Caco-2 (cell line): Measurements from ENCODE around the gene SMG1. TPM values are rescaled to one million over a fixed set of nuclear protein-coding genes. Genes with fewer than 3 reads are reported as not detected.

Source experiments
- BruUV-seq: library from RNA; stranded (reverse); fragments of 400-500 nt; replicated peaks from 2 replicates; lab custom pipeline; 2021; lab: Mats Ljungman, UMichigan
- CTCF ChIA-PET: fragments of 300-600 bp; sonication (Branson Sonifier 250); formaldehyde crosslinking; loops from one replicate; lab custom pipeline; 2022; ENCODE audit warnings: antibody characterized with exemption; lab: Charles Lee
- POLR2A ChIA-PET: fragments of 300-600 bp; sonication (Branson Sonifier 250); formaldehyde crosslinking; loops from one replicate; lab custom pipeline; 2022; ENCODE audit warnings: antibody characterized with exemption; lab: Charles Lee
- DNase-seq, 2 experiments: peaks; one replicate each; pipeline versions ENCODE4 v3.0.0 to v3.0.0-alpha.2; 2020 to 2022
- H3K27me3 ChIP-seq: replicated peaks from 2 replicates; pipeline ENCODE4 v1.6.0; 2011; ENCODE audit warnings: low read length; ENCODE audit not compliant: control insufficient read depth, insufficient read depth
- H3K36me3 ChIP-seq: 2 replicates; pipeline ENCODE4 v1.5.1; 2011; ENCODE audit warnings: low read length; ENCODE audit not compliant: control insufficient read depth, insufficient read depth
- H3K4me1 ChIP-seq: fragments of 250-450 bp; sonication (Bioruptor Pico); 2 replicates; pipeline ENCODE4 v1.5.1; 2020; ENCODE audit warnings: mild to moderate bottlenecking
- H3K4me3 ChIP-seq: 2 replicates; pipeline ENCODE4 v1.5.1; 2011; ENCODE audit warnings: low read depth, mild to moderate bottlenecking, control low read depth, low read length
- H3K9me3 ChIP-seq: fragments of 250-450 bp; sonication (Bioruptor Pico); 2 replicates; pipeline ENCODE4 v1.5.1; 2020; ENCODE audit warnings: mild to moderate bottlenecking, moderate library complexity
- H3K27ac Mint-ChIP-seq: one replicate; pipeline ENCODE4 v1.8.0; 2022; ENCODE audit warnings: mixed read lengths; ENCODE audit not compliant: unreplicated experiment
- H3K27me3 Mint-ChIP-seq: one replicate; pipeline ENCODE4 v1.8.0; 2022; ENCODE audit warnings: mixed read lengths; ENCODE audit not compliant: insufficient read depth, unreplicated experiment
- H3K36me3 Mint-ChIP-seq: one replicate; pipeline ENCODE4 v1.8.0; 2022; ENCODE audit warnings: mild to moderate bottlenecking, mixed read lengths; ENCODE audit not compliant: insufficient read depth, unreplicated experiment
- H3K4me1 Mint-ChIP-seq: one replicate; pipeline ENCODE4 v1.8.0; 2022; ENCODE audit warnings: low read depth, mixed read lengths; ENCODE audit not compliant: unreplicated experiment
- H3K4me3 Mint-ChIP-seq: one replicate; pipeline ENCODE4 v1.8.0; 2022; ENCODE audit warnings: mild to moderate bottlenecking, moderate library complexity, mixed read lengths; ENCODE audit not compliant: unreplicated experiment
- H3K9me3 Mint-ChIP-seq: one replicate; pipeline ENCODE4 v1.8.0; 2022; ENCODE audit warnings: mixed read lengths; ENCODE audit not compliant: unreplicated experiment
- CTCF ChIP-seq, 2 experiments: fragments of 200-600 bp in 1 of 2; IDR thresholded peaks; 1 replicate in 1 of 2; 2 replicates in 1 of 2; pipeline versions ENCODE4 v1.5.1 to v1.8.0; 2011 to 2022; ENCODE audit warnings: antibody characterized with exemption in 1 of 2, control low read depth in 1 of 2, inconsistent platforms in 1 of 2, low read depth in 1 of 2, low read length in 1 of 2, mild to moderate bottlenecking in 1 of 2, moderate library complexity in 1 of 2; ENCODE audit not compliant: insufficient read depth in 1 of 2, severe bottlenecking in 1 of 2, unreplicated experiment in 1 of 2
- intact Hi-C: fragments of 100-400 bp; cut with micrococcal nuclease; formaldehyde crosslinking; loops from one replicate; pipeline ENCODE4 v1.10.0; 2022; ENCODE audit not compliant: unreplicated experiment
- total RNA-seq: library from RNA; stranded (reverse); gene quantifications from 2 replicates; pipeline ENCODE4 v1.2.3, GENCODE V29; 2022

The SMG1 gene
- total RNA-seq, 1 experiment from 2014 or later = 79.1 TPM

DNA sequence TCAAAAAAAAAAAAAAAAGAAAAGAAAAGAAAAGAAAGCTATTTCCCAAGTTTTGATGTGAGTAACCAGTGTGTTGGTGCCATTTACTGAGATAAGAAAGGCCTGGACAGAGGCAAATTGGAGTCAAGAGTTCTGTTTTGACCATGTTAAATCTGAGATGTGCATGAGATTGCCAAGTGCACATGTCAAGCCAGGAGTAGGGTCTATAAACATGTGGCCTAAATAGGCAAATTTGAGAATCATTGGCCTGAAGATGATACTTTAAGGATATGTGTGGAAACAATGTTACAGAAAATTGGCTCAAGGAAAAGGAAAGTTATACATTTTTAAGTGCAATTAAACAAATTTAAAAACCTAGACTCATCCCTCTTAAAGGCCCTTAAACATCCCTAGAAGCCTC, 15.3 kb upstream of the SMG1 start:
- CTCF ChIA-PET = no interaction called here
- TF ChIP-seq CTCF (IDR thresholded peaks at IDR 0.05; ENCODE audit: insufficient read depth in 1 of 2, low read depth in 1 of 2, low read length in 1 of 2, severe bottlenecking in 1 of 2, unreplicated experiment in 1 of 2) = no peak
- H3K9me3 Mint-ChIP-seq = no peaks in the 10 kb centered on the region
- H3K4me1 Mint-ChIP-seq = peaks cover 10% of the 10 kb centered on the region
- no peaks in the 10 kb centered on the region for H3K27me3 Mint-ChIP-seq
- Histone ChIP-seq H3K9me3 (no peaks in the 10 kb centered on the region), H3K36me3 (no peaks in the 10 kb centered on the region), H3K4me1 (peaks cover 21% of the 10 kb centered on the region), H3K4me3 (no peak overlapping the region), H3K27me3 (no peaks in the 10 kb centered on the region)
- no peaks in the 10 kb centered on the region for H3K36me3 Mint-ChIP-seq
- intact Hi-C loops = no loop called here
- no TSS peak for BruUV-seq
- no peak overlapping the region for H3K4me3 Mint-ChIP-seq
- DNase-seq = no peak
- POLR2A ChIA-PET = no interaction called here
- no peak overlapping the region for H3K27ac Mint-ChIP-seq

DNA sequence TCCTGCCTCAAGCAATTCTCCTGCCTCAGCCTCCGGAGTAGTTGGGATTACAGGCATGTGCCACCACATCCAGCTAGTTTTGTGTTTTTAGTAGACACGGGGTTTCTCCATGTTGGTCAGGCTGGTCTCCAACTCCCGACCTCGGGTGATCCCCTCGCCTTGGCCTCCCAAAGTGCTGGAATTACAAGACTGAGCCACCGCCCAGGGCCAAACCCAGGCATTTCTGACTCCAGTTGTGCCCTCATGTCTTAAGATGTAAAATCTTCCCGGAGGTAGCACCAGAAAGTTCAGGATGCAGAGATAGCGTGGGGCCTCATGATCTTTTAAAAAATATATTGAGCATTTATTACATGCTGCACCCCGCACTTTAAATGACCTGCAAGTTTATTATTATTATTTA, 12.8 kb upstream of the SMG1 start:
- Mint-ChIP-seq H3K27me3 (no peaks in the 10 kb centered on the region), H3K9me3 (no peaks in the 10 kb centered on the region), H3K27ac (no peak overlapping the region), H3K4me3 (no peak overlapping the region), H3K4me1 (peaks cover 10% of the 10 kb centered on the region), H3K36me3 (no peaks in the 10 kb centered on the region)
- peaks cover 21% of the 10 kb centered on the region for H3K4me1 ChIP-seq
- DNase-seq = no peak
- BruUV-seq = no TSS peak
- H3K36me3 ChIP-seq = no peaks in the 10 kb centered on the region
- no peaks in the 10 kb centered on the region for H3K9me3 ChIP-seq
- no peak overlapping the region for H3K4me3 ChIP-seq
- no peaks in the 10 kb centered on the region for H3K27me3 ChIP-seq
- no peak for TF ChIP-seq CTCF (IDR thresholded peaks at IDR 0.05; ENCODE audit: insufficient read depth in 1 of 2, low read depth in 1 of 2, low read length in 1 of 2, severe bottlenecking in 1 of 2, unreplicated experiment in 1 of 2)
- intact Hi-C loops = no loop called here
- POLR2A ChIA-PET = no interaction called here
- CTCF ChIA-PET = no interaction called here

DNA sequence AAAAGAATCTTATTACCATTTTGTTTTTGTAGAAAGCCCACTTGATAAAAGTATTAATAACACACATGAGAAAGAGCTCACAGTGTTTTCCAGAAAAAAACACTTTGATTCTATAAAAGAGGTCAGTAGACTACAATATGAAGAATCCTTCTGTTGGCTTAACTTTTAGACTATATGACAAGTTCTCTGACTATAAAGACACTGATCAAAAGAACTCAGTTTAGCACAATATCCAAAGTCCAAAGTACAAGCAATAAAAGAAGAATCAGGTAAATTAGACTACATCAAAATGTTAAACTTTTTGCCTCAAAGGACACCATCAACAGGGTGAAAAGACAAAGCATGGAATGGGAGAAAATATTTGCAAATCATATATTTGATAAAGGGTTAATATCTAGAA, 11.2 kb upstream of the SMG1 start:
- Mint-ChIP-seq H3K27me3 (no peaks in the 10 kb centered on the region), H3K36me3 (no peaks in the 10 kb centered on the region), H3K9me3 (no peaks in the 10 kb centered on the region), H3K4me1 (peaks cover 10% of the 10 kb centered on the region), H3K27ac (no peak overlapping the region), H3K4me3 (no peak overlapping the region)
- BruUV-seq = no TSS peak
- no peaks in the 10 kb centered on the region for H3K9me3 ChIP-seq
- H3K4me1 ChIP-seq = peaks cover 21% of the 10 kb centered on the region
- intact Hi-C loops = no loop called here
- no peak for DNase-seq
- no peak overlapping the region for H3K4me3 ChIP-seq
- TF ChIP-seq CTCF (IDR thresholded peaks at IDR 0.05; ENCODE audit: insufficient read depth in 1 of 2, low read depth in 1 of 2, low read length in 1 of 2, severe bottlenecking in 1 of 2, unreplicated experiment in 1 of 2) = no peak
- CTCF ChIA-PET = interaction anchor here (0.7 kb wide), 2 partner anchors 10 to 13 kb away, joined by 3 read pairs; no protein-coding TSS in a partner anchor
- H3K27me3 ChIP-seq = no peaks in the 10 kb centered on the region
- POLR2A ChIA-PET = interaction anchor here (0.7 to 1.0 kb wide), 2 partner anchors 19 to 227 kb away, joined by 3 to 10 read pairs; no protein-coding TSS in a partner anchor
- no peaks in the 10 kb centered on the region for H3K36me3 ChIP-seq
